GM19438 (cell line): Measurements from ENCODE around the gene SLC39A9.
A peak's percentile ranks its signal among the peaks of the same experiment; 100 is the strongest.

Source experiments
- ATAC-seq: cut with Tn5 transposase; IDR thresholded peaks from one replicate; pipeline ENCODE4 v1.9.1; 2021; ENCODE audit warnings: low read depth; ENCODE audit not compliant: unreplicated experiment

SLC39A9 gene, protein sequence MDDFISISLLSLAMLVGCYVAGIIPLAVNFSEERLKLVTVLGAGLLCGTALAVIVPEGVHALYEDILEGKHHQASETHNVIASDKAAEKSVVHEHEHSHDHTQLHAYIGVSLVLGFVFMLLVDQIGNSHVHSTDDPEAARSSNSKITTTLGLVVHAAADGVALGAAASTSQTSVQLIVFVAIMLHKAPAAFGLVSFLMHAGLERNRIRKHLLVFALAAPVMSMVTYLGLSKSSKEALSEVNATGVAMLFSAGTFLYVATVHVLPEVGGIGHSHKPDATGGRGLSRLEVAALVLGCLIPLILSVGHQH

DNA sequence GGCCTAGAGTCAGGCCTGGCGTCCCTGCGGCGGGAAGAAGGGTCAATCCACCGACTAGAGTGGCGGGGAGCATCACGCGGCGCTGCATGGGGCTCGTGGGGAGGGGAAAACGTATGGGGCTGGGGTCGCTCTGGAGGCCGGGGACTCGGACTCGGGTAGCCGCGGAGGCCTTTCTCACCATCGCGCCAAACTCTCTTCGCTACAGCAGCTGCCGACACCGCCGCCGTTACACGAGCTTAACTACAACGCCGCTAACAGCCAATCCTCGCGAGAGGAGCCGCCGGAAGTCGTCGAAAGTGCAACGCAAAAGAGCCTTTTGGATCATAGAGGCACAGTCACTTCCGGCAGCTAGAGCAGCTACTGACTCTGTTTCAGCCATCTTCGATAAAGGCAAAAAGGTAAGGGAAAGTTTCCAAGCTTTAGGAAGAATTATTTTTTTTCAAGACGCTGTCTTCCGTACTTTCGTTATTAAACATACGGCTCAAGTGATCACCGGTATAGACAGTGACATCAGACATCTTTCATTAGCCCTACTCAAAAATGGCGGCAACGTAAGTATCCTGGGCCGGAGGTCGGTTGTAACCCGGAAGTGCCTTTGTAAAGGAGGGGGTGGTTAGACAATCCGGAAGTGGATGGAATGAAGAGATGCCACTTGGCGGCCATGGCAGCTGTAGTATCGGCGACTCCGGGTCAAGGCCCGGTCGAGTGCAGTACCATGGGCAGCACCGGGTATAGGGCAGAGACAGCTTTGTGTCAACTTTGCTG, at the start of gene SLC39A9, which contains the start of gene ERH:
Gene SLC39A9, plus strand, starts transcription at position 640 of the 765 bp plus-strand sequence. CDS start 678 bp downstream, outside the sequence.
Gene ERH, minus strand, starts transcription at position 247 of the 765 bp plus-strand sequence. Its CDS starts 66 bp downstream, at position 181.
- ATAC-seq, result peak; percentile 88

DNA sequence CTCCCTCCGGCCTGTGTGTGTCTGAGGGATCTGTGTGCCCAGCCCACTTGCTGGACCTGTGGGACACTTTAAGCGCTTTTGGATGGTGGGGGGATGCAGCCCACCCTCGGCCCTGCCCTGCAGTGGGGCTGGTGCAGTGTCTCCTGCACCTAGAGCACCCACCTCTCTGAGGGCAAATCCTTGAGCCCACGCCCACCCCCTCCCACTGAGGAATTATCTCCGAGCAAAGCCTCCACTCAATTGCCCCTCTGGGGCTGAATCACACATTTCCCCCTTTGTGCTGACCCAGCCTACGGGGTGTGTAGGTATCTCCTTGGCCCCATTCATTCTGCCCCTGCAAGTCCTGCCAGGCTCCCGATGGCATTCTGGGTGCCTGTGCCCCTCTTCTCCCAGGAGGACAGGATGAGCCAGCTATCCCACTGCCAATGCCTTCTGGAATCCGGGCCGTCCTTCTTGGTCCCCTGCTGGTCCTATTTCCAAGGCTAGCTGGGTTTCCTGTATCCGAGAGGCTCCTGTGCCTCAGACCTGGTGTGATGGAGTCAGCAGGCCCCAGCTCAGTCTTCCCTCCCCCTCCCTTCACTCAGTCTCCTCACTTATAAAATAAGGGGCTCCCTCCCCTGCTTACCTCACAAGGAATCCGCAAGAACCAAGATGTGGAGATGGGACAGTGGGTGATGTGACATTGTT, 49.3 kb upstream of the SLC39A9 start:
- no peak for ATAC-seq

DNA sequence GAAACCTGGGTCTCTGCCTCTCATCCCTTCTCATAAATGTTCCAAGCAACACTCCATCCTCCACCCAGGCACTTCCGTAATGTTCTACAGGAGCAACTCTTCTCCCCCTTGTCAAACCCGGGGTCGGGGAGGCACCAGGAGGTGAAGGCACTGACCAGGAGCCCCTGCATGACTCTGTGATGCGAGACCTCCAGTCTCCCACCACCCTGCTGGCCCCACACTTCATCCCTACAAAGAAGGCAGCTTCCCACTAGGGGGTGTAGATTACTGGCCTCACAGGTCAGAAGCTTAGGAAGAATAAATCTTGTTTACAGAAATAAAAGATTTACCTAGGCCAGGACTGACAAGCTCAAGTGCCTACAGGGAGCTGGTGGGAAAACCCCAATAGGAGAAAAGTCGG, 47.6 kb upstream of the SLC39A9 start:
- ATAC-seq, result no peak

DNA sequence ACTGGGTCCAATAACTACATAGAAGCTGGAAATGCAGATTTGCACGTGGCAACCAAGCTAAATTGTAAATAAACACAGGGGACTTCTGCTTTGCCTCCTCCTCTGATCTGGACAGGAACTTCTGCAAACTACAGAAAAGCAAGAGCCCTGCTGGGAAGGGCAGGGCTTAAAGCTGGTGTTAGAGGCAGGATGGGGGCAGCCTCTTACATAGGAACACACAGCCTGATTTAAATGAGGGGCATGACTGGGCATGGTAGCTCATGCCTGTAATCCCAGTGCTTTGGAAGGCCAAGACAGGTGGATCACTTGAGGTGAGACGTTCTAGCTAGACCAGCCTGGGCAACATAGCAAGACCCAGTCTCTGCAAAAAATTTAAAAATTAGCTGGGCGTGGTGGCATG, 47.1 kb upstream of the SLC39A9 start:
- no peak for ATAC-seq

DNA sequence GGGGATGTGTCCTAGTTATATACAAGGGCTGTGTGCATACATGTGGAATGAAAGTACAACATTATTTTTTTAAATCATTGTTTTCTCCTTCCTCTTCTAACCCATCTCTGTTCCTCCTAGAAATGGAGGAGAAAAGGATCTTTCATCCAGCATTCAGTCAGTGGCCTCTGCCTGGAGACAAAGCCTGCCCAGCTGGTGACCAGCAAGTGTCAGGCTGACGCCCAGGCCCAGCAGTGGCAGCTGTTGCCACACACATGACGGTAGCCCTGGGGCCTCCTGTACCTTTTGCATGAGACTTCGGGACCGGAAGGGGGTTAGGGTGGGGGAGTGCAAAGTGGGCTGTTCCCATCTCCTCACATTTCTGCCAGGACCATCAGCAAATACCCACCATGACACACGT, 46.6 kb upstream of the SLC39A9 start:
- no peak for ATAC-seq

DNA sequence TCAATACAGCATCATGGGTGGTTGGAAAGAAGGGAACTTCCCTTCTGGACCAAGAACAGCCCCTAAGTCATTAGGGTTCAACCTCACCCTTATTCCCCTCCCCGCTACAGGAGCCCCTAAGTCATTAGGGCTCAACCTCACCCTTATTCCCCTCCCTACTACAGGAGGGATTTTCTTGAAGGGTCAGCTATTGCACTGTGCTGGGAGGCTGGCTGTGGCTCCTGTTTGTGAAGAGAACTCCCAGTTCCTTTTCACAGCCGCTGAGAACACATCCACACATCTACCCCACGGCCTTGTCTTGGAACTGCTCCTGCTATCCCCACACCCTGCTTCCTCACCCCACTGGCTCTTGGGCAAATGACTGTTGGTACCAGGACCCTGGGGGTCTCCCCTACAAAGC, 45.3 kb upstream of the SLC39A9 start:
- ATAC-seq, result no peak

DNA sequence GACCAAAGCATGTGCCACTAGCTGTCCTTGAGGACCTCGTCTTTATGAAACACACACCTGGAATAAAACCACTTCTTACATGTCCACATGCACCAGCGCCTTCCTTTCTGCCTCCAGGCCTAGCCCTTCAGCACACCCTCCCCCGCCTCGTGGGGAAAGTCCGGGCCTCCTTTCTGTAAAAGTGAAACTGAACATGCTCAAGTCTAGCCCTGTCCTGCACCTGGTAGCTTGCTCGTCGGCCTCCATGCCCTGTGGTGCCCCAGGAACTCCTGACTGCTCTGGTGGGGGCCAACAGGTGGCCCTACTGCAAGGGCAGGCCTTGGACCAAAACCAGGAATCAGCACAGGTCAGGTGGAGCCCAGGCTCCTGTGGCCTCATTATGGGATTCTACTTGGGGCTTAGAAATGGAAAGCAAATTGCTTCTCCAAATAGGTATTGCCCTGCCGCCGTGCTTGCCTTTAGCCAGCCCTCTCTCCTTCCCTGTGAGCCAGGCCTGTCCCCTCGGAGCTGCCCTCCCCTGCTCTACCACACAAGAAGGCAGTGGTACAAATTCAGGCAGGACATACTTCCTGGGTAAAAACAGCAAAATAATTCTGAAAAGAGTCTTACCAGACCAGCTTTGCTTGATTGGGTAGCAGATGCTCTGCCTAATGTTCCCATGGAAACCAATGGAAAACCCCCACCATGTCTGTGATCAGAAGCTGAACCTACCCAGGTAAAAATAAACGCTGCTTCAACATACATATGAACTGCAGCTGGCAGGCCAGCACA, 43.9 kb upstream of the SLC39A9 start:
- ATAC-seq, result peak; percentile 83

DNA sequence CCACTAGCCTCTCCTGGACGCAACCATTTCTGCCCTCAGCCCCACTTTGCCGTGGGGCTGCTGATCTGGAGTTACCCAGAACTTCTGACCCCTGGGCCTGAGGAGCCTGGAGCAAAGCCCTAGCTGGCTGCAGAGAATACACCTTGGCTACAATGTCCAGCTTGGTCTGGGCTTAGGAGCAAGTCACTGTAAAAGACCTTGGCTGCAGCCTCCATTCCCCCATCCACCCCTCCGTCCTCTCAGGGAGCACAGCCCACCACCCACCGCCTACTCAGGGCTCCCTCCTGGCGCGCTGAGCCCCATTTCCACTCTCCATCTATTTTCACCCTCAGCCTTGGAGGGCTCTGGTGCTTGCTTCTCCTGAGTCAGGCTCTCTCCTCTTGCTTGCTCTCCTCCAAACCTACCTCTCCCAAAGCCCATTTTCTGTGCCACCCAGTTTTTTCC, 43.3 kb upstream of the SLC39A9 start:
- ATAC-seq, result no peak

DNA sequence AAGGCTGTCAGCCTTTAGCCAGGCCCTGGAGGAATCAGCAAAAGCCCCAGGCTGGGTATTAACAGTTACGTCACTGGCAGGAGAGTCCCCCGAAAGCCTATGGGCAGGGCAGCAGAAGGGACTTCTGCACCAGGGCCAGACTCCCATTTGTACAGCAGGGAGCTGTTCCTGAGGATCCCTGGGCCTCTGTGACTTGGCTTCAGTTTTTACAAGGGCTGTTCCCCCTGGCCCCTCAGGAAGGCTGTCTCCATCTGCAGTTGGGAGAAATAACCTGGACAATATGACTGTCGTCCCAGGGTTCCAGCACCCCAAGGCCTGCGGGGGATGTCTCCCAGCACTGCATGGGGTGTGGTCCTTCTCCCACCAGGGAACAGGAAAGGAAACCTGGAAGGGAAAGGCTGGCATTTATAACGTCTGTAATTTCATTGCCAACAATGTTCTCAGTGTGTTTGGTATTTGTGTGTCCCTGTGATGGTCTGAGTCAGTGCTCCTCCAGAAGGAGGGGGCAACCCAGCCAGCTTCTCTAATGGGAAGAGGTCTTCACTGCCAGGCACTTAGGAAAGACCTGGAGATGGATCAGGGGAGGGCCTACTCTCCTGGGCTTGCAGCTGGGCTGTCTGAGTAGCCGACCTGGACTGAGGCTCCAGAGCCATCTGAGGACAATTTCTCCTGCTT, 42.7 kb upstream of the SLC39A9 start:
- ATAC-seq, result no peak

DNA sequence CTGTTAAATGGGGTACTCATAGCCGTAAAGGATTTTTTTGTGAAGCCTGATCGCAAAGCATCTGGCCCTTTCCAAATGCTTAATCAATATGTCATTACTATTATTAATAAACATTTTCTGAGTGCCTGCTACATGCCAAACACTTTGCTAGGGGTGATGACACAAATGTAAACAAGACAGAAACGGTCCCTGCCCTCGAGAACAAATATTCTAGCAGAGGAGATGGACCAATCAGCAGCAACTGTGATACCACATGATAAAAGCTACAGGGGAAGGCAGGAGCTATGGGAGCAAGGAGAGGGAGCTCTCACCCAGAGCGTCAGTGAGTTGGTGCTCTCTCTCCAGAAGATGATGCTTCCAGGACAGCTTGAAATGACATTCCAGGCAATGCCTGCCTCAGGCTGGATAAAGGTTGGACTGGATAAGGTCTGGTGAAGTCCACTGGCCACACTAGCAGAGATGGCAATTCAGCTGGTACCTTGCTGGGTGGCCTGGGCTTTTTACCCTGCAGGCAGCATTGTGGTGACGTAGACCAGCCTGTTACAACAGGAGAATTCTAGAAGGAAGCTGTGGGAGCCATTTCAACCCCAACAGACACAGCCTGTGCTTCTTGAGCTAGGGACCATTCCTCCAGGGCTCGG, 41.5 kb upstream of the SLC39A9 start:
- ATAC-seq, result no peak

DNA sequence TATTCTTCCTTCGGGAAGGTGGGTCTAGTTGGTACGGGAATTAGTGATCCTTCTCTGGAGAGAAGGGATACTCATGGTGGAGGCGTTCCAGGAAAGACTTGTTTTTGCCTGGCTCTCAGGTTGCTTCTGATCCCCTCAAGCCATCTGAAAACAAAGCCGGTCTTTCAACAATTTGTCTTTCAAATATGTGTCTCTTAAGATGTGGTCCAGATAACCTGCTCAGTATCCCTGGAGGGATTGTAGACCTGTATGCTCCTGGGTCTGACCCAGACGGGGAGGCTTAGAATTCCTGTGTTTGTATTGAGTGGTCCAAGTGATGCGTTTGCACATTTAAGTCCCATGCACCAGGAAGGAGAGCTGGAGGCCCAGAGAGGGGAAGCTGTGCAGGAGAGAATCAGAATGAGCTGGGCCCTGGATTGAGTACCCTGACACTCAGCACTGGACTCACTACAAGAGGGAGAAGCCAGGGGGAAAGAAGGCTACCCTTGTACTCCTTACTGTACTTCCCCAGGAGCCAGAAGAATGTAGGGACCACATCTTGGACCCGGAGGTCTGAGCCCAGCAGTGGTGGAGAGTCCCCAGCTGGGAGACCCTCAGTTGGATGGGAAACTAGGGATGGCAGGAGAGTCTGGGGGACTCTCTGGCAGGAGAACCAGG, 40.8 kb upstream of the SLC39A9 start:
- ATAC-seq, result no peak

DNA sequence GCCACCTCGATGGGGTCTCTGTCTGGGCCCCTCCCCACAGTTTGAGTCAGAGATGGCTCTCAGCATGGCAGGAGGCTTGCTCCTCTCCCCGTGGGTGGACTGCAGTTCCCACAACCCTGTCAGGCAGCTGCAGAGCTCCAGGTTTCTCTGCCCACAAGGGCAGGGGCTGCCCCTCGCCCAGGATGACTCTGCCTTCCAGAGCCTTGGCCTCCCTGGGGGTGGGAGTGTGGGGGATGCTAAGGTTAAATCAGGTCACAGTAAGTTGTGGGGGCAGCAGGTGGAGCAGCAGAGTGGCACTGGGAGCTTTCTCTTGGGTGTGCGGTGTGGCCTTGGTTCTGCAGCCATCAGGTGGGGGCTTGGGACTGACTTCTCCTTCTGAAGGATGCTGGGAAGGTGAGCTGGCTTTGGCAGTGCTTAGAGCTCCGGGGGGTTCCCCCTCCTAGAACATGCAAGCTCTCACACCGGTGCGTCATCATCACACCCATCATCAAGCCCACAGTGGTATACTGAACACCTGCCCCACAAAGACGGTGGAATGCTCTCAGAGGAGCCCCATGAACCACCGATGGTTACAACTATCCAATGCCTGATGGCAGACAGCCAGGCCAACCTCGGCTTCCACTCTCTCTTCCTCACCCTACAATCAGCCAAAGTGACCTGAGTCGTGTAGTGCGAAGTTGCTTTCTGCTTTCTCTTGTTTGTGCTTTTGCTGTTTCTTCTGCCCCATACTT, 40.1 kb upstream of the SLC39A9 start:
- no peak for ATAC-seq

DNA sequence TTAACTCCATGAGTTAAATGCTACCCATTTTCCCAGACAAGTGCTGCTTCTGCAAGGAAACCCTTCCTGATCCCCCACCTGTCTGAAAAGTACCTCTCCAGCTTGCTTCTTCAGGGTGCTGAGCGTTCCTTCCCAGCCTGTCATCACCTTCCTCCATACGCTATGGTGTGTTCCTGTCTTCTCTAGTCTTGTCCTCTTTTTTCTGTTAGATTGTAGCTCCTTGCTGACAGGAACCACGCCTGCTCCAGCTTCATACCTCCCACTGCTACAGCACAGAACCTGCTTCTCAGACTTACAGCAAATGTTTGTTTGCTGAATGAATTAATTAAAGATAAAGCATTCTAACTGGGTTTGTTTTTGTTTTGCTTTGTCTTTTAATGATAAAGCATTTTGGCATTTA, 39.5 kb upstream of the SLC39A9 start:
- ATAC-seq, result no peak

DNA sequence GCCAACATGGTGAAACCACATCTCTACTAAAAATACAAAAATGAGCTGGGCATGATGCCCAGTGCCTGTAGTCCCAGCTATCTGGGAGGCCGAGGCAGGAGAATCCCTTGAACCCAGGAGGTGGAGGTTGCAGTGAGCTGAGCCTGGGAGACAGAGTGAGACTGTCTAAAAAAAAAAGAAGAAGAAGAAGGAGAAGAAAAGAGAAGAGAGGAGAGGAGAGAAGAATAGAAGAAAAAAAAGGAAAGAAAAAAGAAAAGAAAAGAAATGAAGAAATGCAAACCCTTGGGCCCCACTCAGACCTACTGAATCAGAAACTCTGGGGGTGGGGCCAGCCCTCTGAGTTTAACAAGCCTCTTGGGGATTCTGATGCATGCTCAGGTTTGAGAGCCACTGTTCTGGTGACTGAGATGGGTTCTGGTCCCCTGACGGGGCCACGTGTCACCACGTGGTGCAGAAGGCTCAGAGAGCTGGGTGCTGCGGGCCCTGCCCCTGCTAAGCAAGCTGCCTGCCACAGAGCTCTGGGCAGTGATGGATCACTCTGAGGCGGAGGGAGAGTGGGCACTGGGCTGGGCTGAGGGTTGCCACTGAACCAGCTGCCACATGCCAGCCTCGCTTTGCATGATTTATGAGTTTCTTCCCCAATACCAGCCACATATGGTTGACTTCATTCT, 37.9 kb upstream of the SLC39A9 start:
- ATAC-seq, result no peak

DNA sequence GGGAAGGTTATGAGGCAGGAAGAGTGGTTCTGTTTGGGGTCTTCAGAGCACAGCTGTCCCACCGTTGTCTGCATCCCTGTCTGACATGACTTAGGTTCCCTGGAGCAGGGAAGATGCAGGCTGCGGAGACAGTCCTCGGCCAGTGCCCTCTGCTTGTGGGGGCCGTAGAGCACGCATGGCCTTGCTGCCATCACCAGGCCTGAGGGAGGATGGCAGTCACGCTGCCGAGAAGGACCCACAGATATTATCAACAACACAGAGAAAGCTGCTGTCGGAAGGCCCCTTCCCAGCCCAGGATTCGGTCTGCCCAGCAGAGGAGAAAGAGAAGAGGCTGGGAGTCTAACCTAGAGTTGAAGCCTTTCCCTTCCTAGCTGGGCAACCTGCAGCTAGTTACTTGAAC, 35.4 kb upstream of the SLC39A9 start:
- no peak for ATAC-seq

DNA sequence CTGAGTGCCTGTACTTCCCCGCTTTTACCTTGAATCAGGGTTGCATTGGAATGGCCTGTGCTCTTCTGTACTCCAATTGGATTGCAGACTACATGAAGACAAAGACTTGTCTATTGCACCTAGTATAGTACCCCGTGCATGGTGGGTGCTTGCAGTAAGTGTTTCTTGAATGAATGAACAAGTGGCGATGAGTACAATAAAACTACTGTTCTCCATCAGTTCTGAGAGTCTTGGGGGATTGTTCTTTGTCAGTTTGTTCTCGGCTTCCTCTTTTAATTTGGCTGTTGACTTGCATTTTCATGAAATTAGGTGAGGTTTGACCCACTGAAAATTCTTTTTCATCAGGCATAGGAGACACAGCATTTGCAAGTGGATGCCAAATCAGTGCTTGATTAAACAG, 34.5 kb upstream of the SLC39A9 start:
- no peak for ATAC-seq

DNA sequence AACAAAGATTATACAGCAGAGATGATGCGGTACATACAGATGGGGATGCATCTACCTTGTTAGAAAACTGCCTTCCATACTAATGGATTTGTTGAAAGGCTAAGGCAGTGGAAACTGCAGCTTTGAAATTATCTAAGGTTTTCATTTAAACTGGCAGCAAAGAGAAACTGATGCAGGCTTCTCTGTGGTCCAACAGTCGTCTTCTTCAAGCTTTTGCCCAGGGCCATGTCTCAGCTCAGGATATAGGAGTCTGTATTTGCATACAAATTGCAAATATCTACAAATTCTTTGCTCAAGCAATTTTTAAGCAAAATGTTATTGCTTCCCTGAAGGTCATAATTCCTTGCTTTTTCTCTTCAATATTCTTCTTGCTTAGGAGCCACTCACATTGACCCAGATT, 34.1 kb upstream of the SLC39A9 start:
- ATAC-seq, result no peak

DNA sequence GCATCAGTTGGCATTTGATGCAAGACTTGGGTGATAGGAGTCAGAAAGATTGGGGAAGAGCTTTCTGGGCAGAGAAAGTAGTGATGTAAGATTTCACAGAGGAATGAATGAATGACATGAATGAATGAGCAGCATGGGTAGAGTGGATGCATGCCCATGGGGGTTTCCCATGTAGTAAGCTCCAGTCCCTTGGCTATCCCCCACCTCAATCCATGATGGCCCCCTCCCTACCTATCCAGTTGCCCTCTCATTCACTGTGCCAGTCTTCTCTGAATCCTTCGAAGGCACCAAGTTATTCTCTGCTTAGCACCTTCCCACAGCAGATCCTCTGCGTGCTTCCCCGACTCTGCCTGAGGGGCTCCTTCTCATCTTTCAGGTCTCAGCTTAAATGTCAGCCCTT, 32.4 kb upstream of the SLC39A9 start:
- no peak for ATAC-seq
